ENCODE data around the gene PSMC4. TPM values are rescaled to one million over a fixed set of nuclear protein-coding genes. Genes with fewer than 3 reads are reported as not detected.

Gene PSMC4
- total and polyA plus RNA-seq, 2 donors (not counting 1 experiment from before 2014, with no cell fraction given): 58.2 to 63.0 TPM

- H3K27me3 Mint-ChIP-seq: no peaks in the 10 kb centered on the region
- CTCF ChIA-PET: no interaction called here
- H3K27ac Mint-ChIP-seq: no peak overlapping the region
- TF ChIP-seq EZH2 (IDR thresholded peaks at IDR 0.05; ENCODE audit: borderline replicate concordance, insufficient read depth, low read depth, low read length, poor library complexity, severe bottlenecking) (no peak), CTCF (IDR thresholded peaks at IDR 0.05) (no peak)
- H3K4me1 Mint-ChIP-seq: no peaks in the 10 kb centered on the region
- Histone ChIP-seq H3K79me2 (ENCODE audit: control insufficient read depth, insufficient read depth, low read length) (no peaks in the 10 kb centered on the region), H3K27ac (ENCODE audit: low read length in 2 of 2) (no peak overlapping the region), H3K27me3 (replicated peaks in 1 of 4; ENCODE audit: control extremely low read depth in 1 of 4, control insufficient read depth in 3 of 4, insufficient read depth in 4 of 4, low read length in 3 of 4) (no peaks in the 10 kb centered on the region), H2AFZ (ENCODE audit: insufficient read depth, low read depth, low read length, poor library complexity, severe bottlenecking) (no peak overlapping the region), H3K4me2 (replicated peaks; ENCODE audit: low read depth, low read length, poor library complexity, severe bottlenecking) (no peak overlapping the region), H3K36me3 (replicated peaks in 1 of 2; ENCODE audit: control extremely low read depth in 1 of 2, control insufficient read depth in 1 of 2, extremely low read depth in 1 of 2, insufficient read depth in 2 of 2, low read length in 1 of 2) (peaks cover 12 to 33% of the 10 kb centered on the region in 2 experiments), H3K9me3 (ENCODE audit: control extremely low read depth in 1 of 3, control insufficient read depth in 2 of 3, insufficient read depth in 1 of 3, low read length in 2 of 3) (peaks cover 7 to 19% (median 11%) of the 10 kb centered on the region in 3 donors), H4K20me1 (ENCODE audit: control insufficient read depth, insufficient read depth, low read length, poor library complexity, severe bottlenecking) (no peaks in the 10 kb centered on the region), H3K4me3 (ENCODE audit: control extremely low read depth in 1 of 5, extremely low read depth in 1 of 5, insufficient read depth in 1 of 5, low read depth in 2 of 5, low read length in 4 of 5) (no peak overlapping the region), H3K4me1 (ENCODE audit: control insufficient read depth in 2 of 2, insufficient read depth in 2 of 2, low read length in 2 of 2) (no peaks in the 10 kb centered on the region), H3K9ac (ENCODE audit: low read length) (no peak overlapping the region)
- POLR2A ChIA-PET: no interaction called here
- no peak for ATAC-seq (ENCODE audit: low read depth)
- intact Hi-C loops (cut with micrococcal nuclease): no loop called here
- DNase-seq: no peak
- H3K4me3 Mint-ChIP-seq: no peak overlapping the region
- peaks cover 23% of the 10 kb centered on the region for H3K9me3 Mint-ChIP-seq (ENCODE audit: insufficient read depth)
Measured at GRCh38 chr19:40009674-40010073, 38.7 kb downstream of the PSMC4 start.

- WGBS (ENCODE audit: insufficient coverage): no CpG with 5 or more reads among the region's 4 CpGs
- H3K27me3 Mint-ChIP-seq: no peaks in the 10 kb centered on the region
- H3K27ac ChIP-seq (ENCODE audit: low read length in 2 of 2): no peak overlapping the region
- ATAC-seq (ENCODE audit: low read depth) (no peak), DNase-seq (no peak)
- TF ChIP-seq CTCF (IDR thresholded peaks at IDR 0.05): no peak
- TF ChIP-seq EZH2 (IDR thresholded peaks at IDR 0.05; ENCODE audit: borderline replicate concordance, insufficient read depth, low read depth, low read length, poor library complexity, severe bottlenecking): no peak
- no peak overlapping the region for H3K4me2 ChIP-seq (replicated peaks; ENCODE audit: low read depth, low read length, poor library complexity, severe bottlenecking)
- no peaks in the 10 kb centered on the region for H4K20me1 ChIP-seq (ENCODE audit: control insufficient read depth, insufficient read depth, low read length, poor library complexity, severe bottlenecking)
- ChIA-PET POLR2A (no interaction called here), CTCF (no interaction called here)
- intact Hi-C loops (cut with micrococcal nuclease): no loop called here
- H2AFZ ChIP-seq (ENCODE audit: insufficient read depth, low read depth, low read length, poor library complexity, severe bottlenecking): no peak overlapping the region
- no peaks in the 10 kb centered on the region for H3K79me2 ChIP-seq (ENCODE audit: control insufficient read depth, insufficient read depth, low read length)
- H3K4me3 Mint-ChIP-seq: no peak overlapping the region
- H3K9ac ChIP-seq (ENCODE audit: low read length): no peak overlapping the region
- H3K27me3 ChIP-seq (replicated peaks in 1 of 4; ENCODE audit: control extremely low read depth in 1 of 4, control insufficient read depth in 3 of 4, insufficient read depth in 4 of 4, low read length in 3 of 4): no peaks in the 10 kb centered on the region
- H3K4me1 ChIP-seq (ENCODE audit: control insufficient read depth in 2 of 2, insufficient read depth in 2 of 2, low read length in 2 of 2): no peaks in the 10 kb centered on the region
- H3K36me3 ChIP-seq (replicated peaks in 1 of 2; ENCODE audit: control extremely low read depth in 1 of 2, control insufficient read depth in 1 of 2, extremely low read depth in 1 of 2, insufficient read depth in 2 of 2, low read length in 1 of 2): peaks cover 6 to 10% of the 10 kb centered on the region in 2 experiments
- peaks cover 28% of the 10 kb centered on the region for H3K9me3 Mint-ChIP-seq (ENCODE audit: insufficient read depth)
- peaks cover 19 to 52% (median 21%) of the 10 kb centered on the region in 3 donors for H3K9me3 ChIP-seq (ENCODE audit: control extremely low read depth in 1 of 3, control insufficient read depth in 2 of 3, insufficient read depth in 1 of 3, low read length in 2 of 3)
- H3K27ac Mint-ChIP-seq: no peak overlapping the region
- no peaks in the 10 kb centered on the region for H3K4me1 Mint-ChIP-seq
- no peak overlapping the region for H3K4me3 ChIP-seq (ENCODE audit: control extremely low read depth in 1 of 5, extremely low read depth in 1 of 5, insufficient read depth in 1 of 5, low read depth in 2 of 5, low read length in 4 of 5)
Measured at GRCh38 chr19:40013991-40014390, 43.0 kb downstream of the PSMC4 start.
